GM23338 (cell line): ENCODE data around the gene ZFYVE21. TPM values are rescaled to one million over a fixed set of nuclear protein-coding genes. Genes with fewer than 3 reads are reported as not detected.

Experiments
- ATAC-seq: fragments of 200-7000 bp; cut with Tn5 transposase; 3 replicates; pipeline ENCODE4 v1.9.1; 2020
- DNase-seq: peaks from one replicate; pipeline ENCODE4 v3.0.0-alpha.2; 2015; ENCODE audit warnings: low spot score
- H2AFZ ChIP-seq: fragments of 200-600 bp; sonication (generic); 2 replicates; pipeline ENCODE4 v1.8.0; 2016; ENCODE audit warnings: antibody characterized with exemption, mild to moderate bottlenecking, moderate library complexity
- H3F3A ChIP-seq: fragments of 200-600 bp; sonication (generic); replicated peaks from 2 replicates; pipeline ENCODE4 v1.8.0; 2017; ENCODE audit warnings: antibody characterized with exemption, mixed run types, low read depth
- H3K27ac ChIP-seq: fragments of 200-600 bp; sonication (generic); 2 replicates; pipeline ENCODE4 v1.6.1; 2016; ENCODE audit warnings: low read depth
- H3K27me3 ChIP-seq: fragments of 200-600 bp; sonication (generic); 2 replicates; pipeline ENCODE4 v1.8.0; 2016; ENCODE audit warnings: mild to moderate bottlenecking, mixed run types, moderate library complexity; ENCODE audit not compliant: insufficient read depth
- H3K36me3 ChIP-seq: fragments of 200-600 bp; sonication (generic); 2 replicates; pipeline ENCODE4 v1.8.0; 2016; ENCODE audit warnings: mild to moderate bottlenecking; ENCODE audit not compliant: insufficient read depth
- H3K4me1 ChIP-seq: fragments of 200-600 bp; sonication (generic); 2 replicates; pipeline ENCODE4 v1.8.0; 2016; ENCODE audit warnings: mild to moderate bottlenecking, moderate library complexity; ENCODE audit not compliant: insufficient read depth
- H3K4me2 ChIP-seq: fragments of 200-600 bp; sonication (generic); 2 replicates; pipeline ENCODE4 v1.7.1; 2017; ENCODE audit warnings: mixed run types
- H3K4me3 ChIP-seq: fragments of 200-600 bp; sonication (generic); 2 replicates; pipeline ENCODE4 v1.6.1; 2016; ENCODE audit warnings: mixed run types
- H3K79me2 ChIP-seq: fragments of 200-600 bp; sonication (generic); replicated peaks from 2 replicates; pipeline ENCODE4 v1.8.0; 2017; ENCODE audit warnings: mild to moderate bottlenecking; ENCODE audit not compliant: insufficient read depth
- H3K9me2 ChIP-seq: fragments of 200-600 bp; sonication (generic); 2 replicates; pipeline ENCODE4 v1.8.0; 2017; ENCODE audit not compliant: insufficient read depth
- H4K20me1 ChIP-seq: fragments of 200-600 bp; sonication (generic); replicated peaks from 2 replicates; pipeline ENCODE4 v1.8.0; 2017; ENCODE audit warnings: mild to moderate bottlenecking; ENCODE audit not compliant: insufficient read depth
- H3K27ac Mint-ChIP-seq: 2 replicates; pipeline ENCODE4 v1.8.0; 2020; ENCODE audit warnings: inconsistent platforms, mild to moderate bottlenecking, moderate library complexity, mixed read lengths
- H3K27me3 Mint-ChIP-seq: 3 replicates; pipeline ENCODE4 v1.8.0; 2022; ENCODE audit warnings: low read depth, mild to moderate bottlenecking, moderate library complexity, mixed read lengths, inconsistent platforms; ENCODE audit not compliant: insufficient read depth, poor library complexity
- H3K36me3 Mint-ChIP-seq: 3 replicates; pipeline ENCODE4 v1.8.0; 2021; ENCODE audit warnings: low read depth, mild to moderate bottlenecking, inconsistent platforms, moderate library complexity, mixed read lengths
- H3K4me1 Mint-ChIP-seq: 3 replicates; pipeline ENCODE4 v1.8.0; 2020; ENCODE audit warnings: mild to moderate bottlenecking, inconsistent platforms, mixed read lengths
- H3K4me3 Mint-ChIP-seq: 3 replicates; pipeline ENCODE4 v1.8.0; 2021; ENCODE audit warnings: moderate library complexity, mild to moderate bottlenecking, inconsistent platforms, mixed read lengths
- H3K9me3 Mint-ChIP-seq: 3 replicates; pipeline ENCODE4 v1.8.0; 2020; ENCODE audit warnings: moderate library complexity, mild to moderate bottlenecking, inconsistent platforms, mixed read lengths
- CREB1 ChIP-seq: fragments of 250-450 bp; sonication (Bioruptor Pico); IDR thresholded peaks from 2 replicates; pipeline ENCODE4 v1.5.0; 2020; ENCODE audit warnings: low read depth, mild to moderate bottlenecking, moderate library complexity
- EZH2 ChIP-seq: fragments of 200-600 bp; sonication (generic); IDR thresholded peaks from one replicate; pipeline ENCODE4 v1.8.0; 2017; ENCODE audit warnings: antibody characterized with exemption, mild to moderate bottlenecking, low read depth; ENCODE audit not compliant: unreplicated experiment
- NANOG ChIP-seq: IDR thresholded peaks from 2 replicates; pipeline ENCODE4 v1.6.1; 2016; ENCODE audit warnings: antibody characterized with exemption, borderline replicate concordance
- POLR2AphosphoS5 ChIP-seq: IDR thresholded peaks from 2 replicates; pipeline ENCODE4 v1.6.1; 2016; ENCODE audit warnings: antibody characterized with exemption, low read depth
- STAT1 ChIP-seq: IDR thresholded peaks from one replicate; pipeline ENCODE4 v1.6.1; 2016; ENCODE audit warnings: antibody characterized with exemption; ENCODE audit not compliant: unreplicated experiment
- ZNF114 ChIP-seq: fragments of 250-450 bp; sonication (Bioruptor Pico); IDR thresholded peaks from 2 replicates; pipeline ENCODE4 v1.5.0; 2020; ENCODE audit warnings: mild to moderate bottlenecking, moderate library complexity
- ZNF331 ChIP-seq: fragments of 250-450 bp; sonication (Bioruptor Pico); IDR thresholded peaks from 2 replicates; pipeline ENCODE4 v1.5.0; 2020; ENCODE audit warnings: low read depth, mild to moderate bottlenecking, moderate library complexity
- polyA plus RNA-seq: library from polyadenylated mRNA; unstranded; fragments of >200 nt; fragmentation: Nextera tagmentation; extraction: Ambion mirVana; gene quantifications from 2 replicates; pipeline ENCODE4 v1.2.1, GENCODE V29; 2016
- total RNA-seq: library from RNA; depleted of rRNA; stranded (reverse); fragments of >200 nt; shearing (Covaris generic); gene quantifications from 2 replicates; pipeline ENCODE4 v1.2.3, GENCODE V29; 2014
- TF ChIP-seq, protein P1 (sequence below): fragments of 250-450 bp; sonication (Bioruptor Pico); IDR thresholded peaks from 2 replicates; pipeline ENCODE4 v1.5.0; 2020; ENCODE audit warnings: mild to moderate bottlenecking, moderate library complexity

ZFYVE21 gene
- total and polyA plus RNA-seq, 2 experiments from 2014 or later: 88.0 to 89.6 TPM

DNA sequence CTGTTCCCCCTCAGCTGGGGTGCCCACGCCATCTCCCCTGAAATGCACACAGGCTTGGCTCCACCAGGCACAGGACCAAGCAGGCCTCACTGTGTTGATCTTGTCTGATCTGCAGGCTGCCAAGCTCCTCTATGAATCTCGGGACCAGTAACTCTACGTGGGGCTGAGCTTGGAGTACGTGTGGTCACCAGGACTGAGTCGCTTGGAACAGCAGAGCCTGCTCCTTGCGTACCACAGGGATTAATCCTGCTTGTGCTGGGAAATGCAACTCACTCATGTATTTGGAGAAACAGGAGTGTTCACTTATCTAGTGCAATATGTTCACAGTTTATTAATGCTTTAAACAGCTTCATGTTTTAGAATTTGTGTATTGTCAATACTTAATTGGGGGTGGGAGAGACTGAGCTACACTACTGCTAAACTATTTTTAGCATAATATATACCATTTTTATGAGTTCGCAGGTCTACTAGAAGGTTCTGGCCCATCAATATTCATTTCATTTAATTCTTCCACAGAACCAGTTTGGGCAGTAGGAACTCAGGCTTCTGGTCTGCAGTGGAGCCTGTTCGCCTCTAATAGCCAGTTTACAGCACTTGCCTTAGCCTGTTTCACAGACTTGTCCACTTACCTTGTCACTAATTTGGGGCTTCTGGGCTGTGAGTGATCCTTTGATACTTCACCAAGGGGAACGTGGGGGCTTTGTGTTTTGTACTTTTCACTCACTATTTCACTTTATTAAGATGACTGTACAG lies 17.4 kb downstream of the ZFYVE21 start (continued):
- TF ChIP-seq, protein P1, sequence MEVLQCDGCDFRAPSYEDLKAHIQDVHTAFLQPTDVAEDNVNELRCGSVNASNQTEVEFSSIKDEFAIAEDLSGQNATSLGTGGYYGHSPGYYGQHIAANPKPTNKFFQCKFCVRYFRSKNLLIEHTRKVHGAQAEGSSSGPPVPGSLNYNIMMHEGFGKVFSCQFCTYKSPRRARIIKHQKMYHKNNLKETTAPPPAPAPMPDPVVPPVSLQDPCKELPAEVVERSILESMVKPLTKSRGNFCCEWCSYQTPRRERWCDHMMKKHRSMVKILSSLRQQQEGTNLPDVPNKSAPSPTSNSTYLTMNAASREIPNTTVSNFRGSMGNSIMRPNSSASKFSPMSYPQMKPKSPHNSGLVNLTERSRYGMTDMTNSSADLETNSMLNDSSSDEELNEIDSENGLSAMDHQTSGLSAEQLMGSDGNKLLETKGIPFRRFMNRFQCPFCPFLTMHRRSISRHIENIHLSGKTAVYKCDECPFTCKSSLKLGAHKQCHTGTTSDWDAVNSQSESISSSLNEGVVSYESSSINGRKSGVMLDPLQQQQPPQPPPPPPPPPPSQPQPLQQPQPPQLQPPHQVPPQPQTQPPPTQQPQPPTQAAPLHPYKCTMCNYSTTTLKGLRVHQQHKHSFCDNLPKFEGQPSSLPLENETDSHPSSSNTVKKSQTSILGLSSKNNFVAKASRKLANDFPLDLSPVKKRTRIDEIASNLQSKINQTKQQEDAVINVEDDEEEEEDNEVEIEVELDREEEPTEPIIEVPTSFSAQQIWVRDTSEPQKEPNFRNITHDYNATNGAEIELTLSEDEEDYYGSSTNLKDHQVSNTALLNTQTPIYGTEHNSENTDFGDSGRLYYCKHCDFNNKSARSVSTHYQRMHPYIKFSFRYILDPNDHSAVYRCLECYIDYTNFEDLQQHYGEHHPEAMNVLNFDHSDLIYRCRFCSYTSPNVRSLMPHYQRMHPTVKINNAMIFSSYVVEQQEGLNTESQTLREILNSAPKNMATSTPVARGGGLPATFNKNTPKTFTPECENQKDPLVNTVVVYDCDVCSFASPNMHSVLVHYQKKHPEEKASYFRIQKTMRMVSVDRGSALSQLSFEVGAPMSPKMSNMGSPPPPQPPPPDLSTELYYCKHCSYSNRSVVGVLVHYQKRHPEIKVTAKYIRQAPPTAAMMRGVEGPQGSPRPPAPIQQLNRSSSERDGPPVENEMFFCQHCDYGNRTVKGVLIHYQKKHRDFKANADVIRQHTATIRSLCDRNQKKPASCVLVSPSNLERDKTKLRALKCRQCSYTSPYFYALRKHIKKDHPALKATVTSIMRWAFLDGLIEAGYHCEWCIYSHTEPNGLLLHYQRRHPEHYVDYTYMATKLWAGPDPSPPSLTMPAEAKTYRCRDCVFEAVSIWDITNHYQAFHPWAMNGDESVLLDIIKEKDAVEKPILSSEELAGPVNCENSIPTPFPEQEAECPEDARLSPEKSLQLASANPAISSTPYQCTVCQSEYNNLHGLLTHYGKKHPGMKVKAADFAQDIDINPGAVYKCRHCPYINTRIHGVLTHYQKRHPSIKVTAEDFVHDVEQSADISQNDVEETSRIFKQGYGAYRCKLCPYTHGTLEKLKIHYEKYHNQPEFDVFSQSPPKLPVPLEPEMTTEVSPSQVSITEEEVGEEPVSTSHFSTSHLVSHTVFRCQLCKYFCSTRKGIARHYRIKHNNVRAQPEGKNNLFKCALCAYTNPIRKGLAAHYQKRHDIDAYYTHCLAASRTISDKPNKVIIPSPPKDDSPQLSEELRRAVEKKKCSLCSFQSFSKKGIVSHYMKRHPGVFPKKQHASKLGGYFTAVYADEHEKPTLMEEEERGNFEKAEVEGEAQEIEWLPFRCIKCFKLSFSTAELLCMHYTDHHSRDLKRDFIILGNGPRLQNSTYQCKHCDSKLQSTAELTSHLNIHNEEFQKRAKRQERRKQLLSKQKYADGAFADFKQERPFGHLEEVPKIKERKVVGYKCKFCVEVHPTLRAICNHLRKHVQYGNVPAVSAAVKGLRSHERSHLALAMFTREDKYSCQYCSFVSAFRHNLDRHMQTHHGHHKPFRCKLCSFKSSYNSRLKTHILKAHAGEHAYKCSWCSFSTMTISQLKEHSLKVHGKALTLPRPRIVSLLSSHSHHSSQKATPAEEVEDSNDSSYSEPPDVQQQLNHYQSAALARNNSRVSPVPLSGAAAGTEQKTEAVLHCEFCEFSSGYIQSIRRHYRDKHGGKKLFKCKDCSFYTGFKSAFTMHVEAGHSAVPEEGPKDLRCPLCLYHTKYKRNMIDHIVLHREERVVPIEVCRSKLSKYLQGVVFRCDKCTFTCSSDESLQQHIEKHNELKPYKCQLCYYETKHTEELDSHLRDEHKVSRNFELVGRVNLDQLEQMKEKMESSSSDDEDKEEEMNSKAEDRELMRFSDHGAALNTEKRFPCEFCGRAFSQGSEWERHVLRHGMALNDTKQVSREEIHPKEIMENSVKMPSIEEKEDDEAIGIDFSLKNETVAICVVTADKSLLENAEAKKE (CRISPR knock-in tag): no peak

DNA sequence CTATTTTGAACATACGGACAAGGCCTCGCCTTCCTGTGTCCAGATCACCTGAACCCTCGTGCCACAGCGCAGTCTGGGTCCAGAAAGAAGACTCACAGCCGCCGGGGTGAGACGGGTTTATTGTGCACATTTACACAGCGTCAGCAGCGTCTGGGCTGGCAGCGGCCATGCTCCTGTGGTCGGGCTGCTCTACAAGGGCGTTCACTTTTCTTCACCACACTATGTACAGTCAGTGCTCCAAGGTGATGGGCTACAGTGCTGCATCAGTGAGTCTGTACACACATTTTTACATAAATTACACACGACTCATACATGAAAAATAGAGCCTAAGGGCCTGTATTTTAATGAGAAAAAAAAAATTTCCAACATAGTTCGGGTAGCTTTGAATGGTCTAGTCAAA lies 18.0 kb downstream of the ZFYVE21 start:
- peaks cover 10% of the 10 kb centered on the region for H3K27me3 Mint-ChIP-seq
- Histone ChIP-seq H3K4me1 (no peaks in the 10 kb centered on the region), H3K4me2 (no peak overlapping the region), H3K27me3 (no peaks in the 10 kb centered on the region), H4K20me1 (no peaks in the 10 kb centered on the region; the same call in 1 of the 2 replicates), H2AFZ (no peak overlapping the region), H3K9me2 (no peaks in the 10 kb centered on the region), H3K36me3 (no peaks in the 10 kb centered on the region), H3K27ac (no peak overlapping the region), H3K79me2 (no peaks in the 10 kb centered on the region), H3F3A (no peaks in the 10 kb centered on the region), H3K4me3 (no peak overlapping the region)
- H3K27ac Mint-ChIP-seq: no peak overlapping the region
- ATAC-seq: no peak
- no peak overlapping the region for H3K4me3 Mint-ChIP-seq
- DNase-seq: no peak
- peaks cover 22% of the 10 kb centered on the region for H3K36me3 Mint-ChIP-seq
- no peaks in the 10 kb centered on the region for H3K9me3 Mint-ChIP-seq
- TF ChIP-seq CREB1 (CRISPR knock-in tag): no peak
- no peak for TF ChIP-seq STAT1
- TF ChIP-seq ZNF331 (CRISPR knock-in tag): no peak
- TF ChIP-seq EZH2: no peak
- TF ChIP-seq ZNF114 (CRISPR knock-in tag): no peak
- no peak for TF ChIP-seq POLR2AphosphoS5
- TF ChIP-seq, protein P1 (CRISPR knock-in tag): no peak
- no peak for TF ChIP-seq NANOG
- peaks cover 1% of the 10 kb centered on the region; the same call in 1 of the 3 replicates for H3K4me1 Mint-ChIP-seq
